HG03135 (cell line): Measurements from ENCODE around the gene TMEM201.
A peak's percentile ranks its signal among the peaks of the same experiment; 100 is the strongest.

ENCODE experiments used
- ATAC-seq: cut with Tn5 transposase; IDR thresholded peaks from one replicate; pipeline ENCODE4 v1.9.1; 2021; ENCODE audit warnings: mild to moderate bottlenecking, moderate library complexity; ENCODE audit not compliant: unreplicated experiment

TMEM201 gene

GRCh38 chr1:9576903-9577302 lies 11.8 kb upstream of the TMEM201 start:
- ATAC-seq = no peak

- ATAC-seq = no peak
These were observed 11.3 kb upstream of the TMEM201 start for GRCh38 chr1:9577423-9577822.

DNA sequence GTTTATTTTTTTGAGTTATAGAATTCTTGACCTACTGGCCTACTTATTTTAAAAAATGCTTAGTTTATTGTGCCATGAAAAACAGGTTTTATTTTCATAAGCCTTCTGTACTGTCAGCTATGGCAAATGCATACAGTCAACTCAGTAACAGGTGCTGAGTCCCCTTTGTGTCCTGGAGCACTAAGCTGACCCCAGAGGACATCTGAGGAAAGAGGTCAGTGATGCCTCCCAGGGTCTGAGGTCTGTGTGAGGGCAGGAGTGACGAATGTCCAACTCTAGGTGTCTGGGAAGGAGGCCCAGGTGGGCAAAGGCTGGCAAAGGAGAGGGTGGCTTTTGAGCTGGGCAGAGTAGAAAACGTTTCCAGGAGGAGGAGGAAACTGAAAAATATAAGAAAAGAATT lies 7.8 kb upstream of the TMEM201 start:
- no peak for ATAC-seq

DNA sequence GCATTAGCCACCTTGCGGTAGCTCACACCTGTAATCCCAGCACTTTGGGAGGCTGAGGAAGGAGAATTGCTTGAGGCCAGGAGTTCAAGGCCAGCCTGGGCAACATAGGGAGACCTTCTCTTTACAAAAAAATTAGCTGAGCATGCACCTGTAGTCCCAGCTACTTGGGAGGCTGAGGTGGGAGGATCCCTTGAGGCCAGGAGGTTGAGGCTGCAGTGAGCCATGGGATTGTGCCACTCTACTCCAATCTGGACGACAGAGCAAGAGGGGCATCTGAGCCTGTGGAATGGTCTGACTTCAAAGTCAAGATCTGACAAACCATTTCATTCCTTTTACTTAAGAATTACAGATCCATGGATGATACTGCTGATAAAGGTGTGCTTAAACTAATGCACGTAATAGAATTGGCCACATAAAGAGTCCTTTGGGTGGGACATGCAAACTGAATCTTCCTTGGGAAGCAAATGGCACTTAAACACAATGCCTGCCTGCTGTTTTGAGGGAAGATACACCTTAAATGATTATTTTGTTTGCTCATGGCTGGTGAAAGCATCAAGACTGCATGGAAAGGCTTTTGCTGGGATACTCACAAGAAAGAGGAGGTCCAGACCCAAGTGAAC lies 2.5 kb upstream of the TMEM201 start:
- no peak for ATAC-seq

- peak; percentile 14 for ATAC-seq
These were observed 520 bp downstream of the TMEM201 start for GRCh38 chr1:9589144-9589718.

DNA sequence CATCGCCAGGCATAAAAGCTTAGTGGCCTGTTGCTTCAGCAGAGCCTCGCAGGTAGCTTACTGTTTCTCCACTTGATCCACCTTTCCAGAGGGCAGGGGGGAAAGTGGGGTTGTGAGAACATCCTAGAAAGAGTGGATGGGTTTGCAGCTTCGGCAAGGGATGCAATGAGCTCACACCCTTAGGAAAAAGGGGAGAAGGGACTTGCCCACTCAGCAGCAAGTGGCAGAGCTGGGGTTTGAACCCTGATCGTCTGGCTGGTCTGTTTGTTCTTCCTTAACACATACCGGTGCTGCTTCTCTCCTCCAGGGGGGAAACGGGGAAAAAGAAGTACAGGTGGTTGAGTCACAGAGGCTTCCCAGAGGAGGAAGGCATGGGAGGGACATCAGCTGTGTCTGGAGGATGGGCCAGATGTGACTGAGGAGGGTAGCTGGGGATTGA lies 1.0 kb downstream of the TMEM201 start:
- ATAC-seq = no peak

DNA sequence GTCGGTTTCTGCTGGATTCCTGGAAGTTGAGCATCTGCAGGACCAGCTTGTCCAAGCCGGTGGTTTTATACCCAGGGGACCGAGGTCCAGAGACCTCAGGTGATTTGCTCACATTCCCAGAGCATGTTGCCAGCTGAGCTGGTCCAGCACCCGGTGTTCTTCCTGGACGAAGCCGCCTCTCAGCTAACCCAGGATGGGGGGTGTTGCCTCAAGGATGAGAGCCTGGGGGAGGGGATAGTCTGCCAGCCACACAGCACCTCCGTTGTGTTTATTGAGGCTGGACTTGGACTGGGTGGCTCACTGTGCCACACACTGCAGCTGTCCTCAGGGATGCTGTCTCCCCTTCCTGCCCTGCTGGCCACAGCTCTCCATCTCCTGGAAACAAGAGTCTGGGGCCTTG lies 1.5 kb downstream of the TMEM201 start:
- no peak for ATAC-seq

- no peak for ATAC-seq
These were observed 2.4 kb downstream of the TMEM201 start for GRCh38 chr1:9590945-9591668.

GRCh38 chr1:9591669-9592509 lies 3.2 kb downstream of the TMEM201 start:
- no peak for ATAC-seq

DNA sequence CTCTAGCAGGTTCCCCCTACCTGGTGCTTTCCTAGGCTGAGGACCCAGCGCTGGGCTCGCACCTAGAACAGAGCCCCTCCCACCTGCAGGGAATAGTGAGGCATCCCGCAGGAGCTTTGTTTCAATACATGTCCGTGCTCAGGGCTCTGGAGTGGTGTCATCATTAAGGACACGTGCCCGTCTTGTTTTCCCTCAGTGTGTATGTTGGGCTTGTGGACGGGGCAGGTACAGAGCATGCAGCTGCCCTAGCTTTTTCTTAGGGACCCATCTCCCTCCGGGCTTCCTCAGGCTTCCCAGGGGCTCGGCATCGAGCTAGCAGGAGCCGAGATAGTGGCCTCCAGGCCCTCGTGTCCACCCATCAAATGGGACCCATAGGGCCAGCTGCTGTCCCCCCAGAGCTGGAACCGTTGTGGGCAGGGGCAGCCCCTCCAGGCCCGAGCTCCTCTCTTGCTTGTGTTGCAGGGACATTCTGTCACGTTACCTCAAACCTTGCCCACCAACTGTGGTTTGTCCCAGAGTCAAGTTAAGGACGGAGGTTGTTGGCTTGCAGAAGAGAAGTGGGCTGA lies 3.9 kb downstream of the TMEM201 start:
- no peak for ATAC-seq

DNA sequence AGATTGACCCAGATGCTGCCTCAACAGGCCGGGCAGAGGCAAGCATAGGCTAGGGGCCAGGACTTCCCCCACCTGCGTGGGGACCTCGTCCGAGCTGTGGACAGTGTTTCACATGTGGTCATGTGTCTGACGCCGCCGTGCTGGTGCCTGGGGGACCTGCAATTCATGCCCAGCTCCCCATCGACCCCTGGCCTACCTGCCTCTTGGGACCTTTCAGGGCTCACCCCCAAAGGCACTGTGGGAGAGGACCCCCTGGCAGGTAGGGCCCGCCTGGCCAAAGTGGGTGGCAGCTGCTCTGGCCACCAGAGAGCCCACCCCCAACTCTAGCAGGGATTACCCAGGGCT lies 4.4 kb downstream of the TMEM201 start:
- ATAC-seq = no peak

- peak; percentile 28 for ATAC-seq
These were observed 5.1 kb downstream of the TMEM201 start for GRCh38 chr1:9593492-9594465.

DNA sequence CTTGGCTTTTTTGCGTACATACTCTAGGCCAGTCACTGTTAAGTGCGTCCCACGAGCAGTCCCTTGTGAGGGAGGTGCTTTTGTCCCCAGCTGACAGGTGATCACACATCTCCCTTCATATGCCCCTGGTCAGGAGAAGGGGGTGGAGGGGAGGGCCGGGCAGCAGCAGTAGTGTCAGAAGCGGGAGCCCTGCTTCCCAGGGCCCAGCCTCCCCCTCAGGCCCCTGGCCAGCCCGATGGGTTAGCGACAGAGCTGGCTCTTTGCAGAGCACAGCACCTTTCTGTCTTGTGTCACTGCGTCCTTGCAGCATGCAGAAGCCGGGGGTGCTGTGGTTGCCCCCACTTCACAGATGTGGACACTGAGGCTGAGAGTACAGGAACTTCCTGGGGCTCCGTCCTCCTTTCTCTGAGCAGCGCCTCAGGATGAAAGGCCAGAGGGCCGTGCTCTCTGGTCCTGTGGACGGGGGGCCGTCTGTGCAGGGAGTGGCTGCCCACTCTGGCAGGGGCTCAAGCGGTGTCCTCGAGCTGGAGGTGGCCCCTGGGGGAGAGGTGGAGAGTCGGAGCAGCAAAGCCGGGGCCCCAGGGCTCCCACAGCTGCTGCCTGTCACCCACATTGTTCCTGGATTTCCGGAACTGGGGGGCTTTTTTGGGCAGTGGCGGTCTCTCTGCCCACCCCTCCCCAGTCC lies 5.9 kb downstream of the TMEM201 start:
- ATAC-seq = no peak

DNA sequence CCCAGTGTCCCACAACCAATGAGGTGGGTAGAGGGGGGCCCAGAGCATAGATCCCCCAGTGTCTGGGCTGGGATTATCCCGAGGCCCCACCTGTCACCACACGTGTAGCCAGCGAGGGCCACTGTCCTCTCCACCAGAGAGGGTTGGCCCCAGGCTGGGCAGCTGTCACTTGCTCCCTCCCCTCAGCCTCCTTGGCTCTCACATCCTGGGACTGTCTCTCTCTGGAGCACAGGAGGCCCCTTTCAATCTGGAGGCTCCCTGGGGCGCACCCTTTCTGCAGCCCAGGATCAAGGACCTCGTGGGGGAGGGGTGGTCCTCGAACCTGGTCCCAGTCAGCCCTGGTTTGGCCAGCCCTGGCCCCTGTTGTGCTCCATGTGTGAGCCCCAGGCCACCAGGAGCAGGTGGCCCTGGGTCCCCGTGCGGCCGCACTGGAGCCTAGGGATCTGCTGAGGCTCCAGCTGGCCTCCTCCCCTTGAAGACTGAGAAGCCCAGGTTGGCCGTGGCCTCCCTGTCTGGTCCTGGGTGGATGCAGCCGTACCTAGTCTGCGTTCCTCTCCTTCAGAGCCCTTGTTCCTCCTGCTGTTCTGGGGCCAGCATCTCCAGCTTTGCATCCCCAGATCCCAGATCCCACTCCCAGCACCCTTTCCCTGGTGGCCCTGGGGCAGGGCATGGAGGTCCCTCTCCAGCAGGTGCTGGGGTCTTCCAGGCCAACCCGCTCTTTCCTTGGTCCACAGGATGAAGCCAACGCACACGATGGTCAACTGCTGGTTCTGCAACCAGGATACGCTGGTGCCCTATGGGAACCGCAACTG lies 6.7 kb downstream of the TMEM201 start:
- ATAC-seq = no peak

DNA sequence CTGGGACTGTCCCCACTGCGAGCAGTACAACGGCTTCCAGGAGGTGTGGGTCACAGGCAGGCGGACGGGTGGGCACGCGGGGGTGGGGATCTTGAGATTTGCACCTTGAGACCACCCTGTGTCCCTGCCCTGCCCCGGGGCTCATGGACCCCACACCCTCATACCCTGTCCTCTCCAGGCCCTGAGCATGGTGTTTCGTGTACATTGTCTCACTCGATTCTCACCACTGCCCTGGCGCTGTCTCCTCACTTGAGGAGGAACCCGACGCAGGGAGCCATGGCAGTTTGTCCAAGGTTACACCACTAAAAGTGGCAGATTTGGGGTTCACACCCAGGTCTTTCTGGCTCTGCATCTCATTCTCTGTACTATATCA lies 7.2 kb downstream of the TMEM201 start:
- no peak for ATAC-seq

GRCh38 chr1:9596415-9597123 lies 7.9 kb downstream of the TMEM201 start:
- ATAC-seq = no peak

- ATAC-seq = no peak
These were observed 8.9 kb downstream of the TMEM201 start for GRCh38 chr1:9597361-9598315.
